HepG2 (cell line): ENCODE results near the gene TSGA10. TPM values are rescaled to one million over a fixed set of nuclear protein-coding genes. Genes with fewer than 3 reads are reported as not detected.

ENCODE experiments used
- AGO2 ChIP-seq: fragments of 200-400 bp; formaldehyde crosslinking; optimal IDR thresholded peaks from 2 replicates; pipeline ENCODE3; 2017; ENCODE audit warnings: mild to moderate bottlenecking, low read depth, low read length, moderate library complexity
- ATF7-NPFF ChIP-seq: sonication (generic); formaldehyde crosslinking; IDR thresholded peaks from 2 replicates; pipeline ENCODE4 v1.8.1; 2023; ENCODE audit warnings: mild to moderate bottlenecking, low read depth, missing genetic modification reagents, moderate library complexity
- CCDC6 ChIP-seq: sonication (generic); formaldehyde crosslinking; IDR thresholded peaks from 2 replicates; pipeline ENCODE4 v1.8.1; 2022; ENCODE audit warnings: mild to moderate bottlenecking, missing genetic modification reagents, moderate library complexity
- CEBPG ChIP-seq: IDR thresholded peaks from 2 replicates; pipeline ENCODE4 v1.6.1; 2016
- GTF3A ChIP-seq: sonication (generic); formaldehyde crosslinking; conservative IDR thresholded peaks from 2 replicates; pipeline ENCODE4 v1.4.0; 2020; ENCODE audit warnings: mild to moderate bottlenecking, missing genetic modification reagents
- MAFF ChIP-seq: IDR thresholded peaks from 2 replicates; pipeline ENCODE4 v1.6.1; 2011; ENCODE audit warnings: low read depth, low read length, improper control_type of control experiment
- MAZ ChIP-seq, 2 experiments: sonication (generic) in 1 of 2; formaldehyde crosslinking in 1 of 2; IDR thresholded peaks; 2 replicates each; pipeline versions ENCODE4 v1.5.0 to v1.6.1; 2012 to 2020; ENCODE audit warnings: low read depth in 2 of 2, mild to moderate bottlenecking in 2 of 2, borderline replicate concordance in 1 of 2, improper control_type of control experiment in 1 of 2, low read length in 1 of 2, missing genetic modification reagents in 1 of 2, moderate library complexity in 1 of 2
- NFE2L2 ChIP-seq: fragments of 150-350 bp; IDR thresholded peaks from 2 replicates; pipeline ENCODE4 v1.6.1; 2014; ENCODE audit warnings: low read length
- NR1H2 ChIP-seq: sonication (generic); formaldehyde crosslinking; IDR thresholded peaks from 2 replicates; pipeline ENCODE4 v1.8.1; 2022; ENCODE audit warnings: low read depth, missing genetic modification reagents, borderline replicate concordance
- SALL2 ChIP-seq: sonication (generic); formaldehyde crosslinking; IDR thresholded peaks from 2 replicates; pipeline ENCODE4 v1.8.1; 2023; ENCODE audit warnings: mild to moderate bottlenecking, missing genetic modification reagents, inconsistent platforms
- SIN3B ChIP-seq: fragments of 150-350 bp; IDR thresholded peaks from 2 replicates; pipeline ENCODE4 v1.6.1; 2014; ENCODE audit warnings: low read length
- ZNF605 ChIP-seq: sonication (generic); formaldehyde crosslinking; IDR thresholded peaks from 2 replicates; pipeline ENCODE4 v1.8.0; 2022; ENCODE audit warnings: mild to moderate bottlenecking, missing genetic modification reagents
- ZNF788 ChIP-seq: sonication (generic); formaldehyde crosslinking; IDR thresholded peaks from 2 replicates; pipeline ENCODE4 v1.5.0; 2020; ENCODE audit warnings: mild to moderate bottlenecking, missing genetic modification reagents, borderline replicate concordance
- polyA plus RNA-seq, 8 experiments: library from polyadenylated mRNA; depleted of rRNA in 3 of 8; stranded (reverse) in 7 of 8; unstranded in 1 of 8; fragments of >200 nt; fragmentation: Illumina TruSeq in 4 of 8; extraction: Trizol in 4 of 8; gene quantifications; 2 replicates each; pipeline versions ENCODE4 v1.2.1 to v1.2.3, GENCODE V29; 2011 to 2016; ENCODE audit warnings: low read depth in 4 of 8, missing spikeins in 1 of 8, mixed read lengths in 1 of 8; ENCODE audit not compliant: insufficient read depth in 1 of 8
- total RNA-seq, 5 experiments: library from RNA; depleted of rRNA; stranded (reverse); fragments of >200 nt; fragmentation: Illumina TruSeq; extraction: Trizol; gene quantifications; 2 replicates each; pipeline ENCODE4 v1.2.3, GENCODE V29; 2016; ENCODE audit warnings: low read depth in 1 of 5
- TF ChIP-seq, protein P1 (sequence below): sonication (generic); formaldehyde crosslinking; IDR thresholded peaks from 2 replicates; pipeline ENCODE4 v1.4.0; 2020; ENCODE audit warnings: missing genetic modification reagents
- TF ChIP-seq, protein P2 (sequence below): sonication (generic); formaldehyde crosslinking; IDR thresholded peaks from 2 replicates; pipeline ENCODE4 v1.5.0; 2020; ENCODE audit warnings: mild to moderate bottlenecking, missing genetic modification reagents, borderline replicate concordance
- TF ChIP-seq, protein P3 (sequence below): sonication (generic); formaldehyde crosslinking; IDR thresholded peaks from 2 replicates; pipeline ENCODE4 v1.4.0; 2020; ENCODE audit warnings: mild to moderate bottlenecking, missing genetic modification reagents
- TF ChIP-seq, protein P4 (sequence below): sonication (generic); formaldehyde crosslinking; IDR thresholded peaks from 2 replicates; pipeline ENCODE4 v1.5.0; 2020; ENCODE audit warnings: missing genetic modification reagents, mild to moderate bottlenecking, borderline replicate concordance

Gene TSGA10
- total and polyA plus RNA-seq, 2 of the 13 experiments (the other 11 are each of a cell fraction or from before 2014, with no cell fraction given) = 4.7 to 13.1 TPM

DNA sequence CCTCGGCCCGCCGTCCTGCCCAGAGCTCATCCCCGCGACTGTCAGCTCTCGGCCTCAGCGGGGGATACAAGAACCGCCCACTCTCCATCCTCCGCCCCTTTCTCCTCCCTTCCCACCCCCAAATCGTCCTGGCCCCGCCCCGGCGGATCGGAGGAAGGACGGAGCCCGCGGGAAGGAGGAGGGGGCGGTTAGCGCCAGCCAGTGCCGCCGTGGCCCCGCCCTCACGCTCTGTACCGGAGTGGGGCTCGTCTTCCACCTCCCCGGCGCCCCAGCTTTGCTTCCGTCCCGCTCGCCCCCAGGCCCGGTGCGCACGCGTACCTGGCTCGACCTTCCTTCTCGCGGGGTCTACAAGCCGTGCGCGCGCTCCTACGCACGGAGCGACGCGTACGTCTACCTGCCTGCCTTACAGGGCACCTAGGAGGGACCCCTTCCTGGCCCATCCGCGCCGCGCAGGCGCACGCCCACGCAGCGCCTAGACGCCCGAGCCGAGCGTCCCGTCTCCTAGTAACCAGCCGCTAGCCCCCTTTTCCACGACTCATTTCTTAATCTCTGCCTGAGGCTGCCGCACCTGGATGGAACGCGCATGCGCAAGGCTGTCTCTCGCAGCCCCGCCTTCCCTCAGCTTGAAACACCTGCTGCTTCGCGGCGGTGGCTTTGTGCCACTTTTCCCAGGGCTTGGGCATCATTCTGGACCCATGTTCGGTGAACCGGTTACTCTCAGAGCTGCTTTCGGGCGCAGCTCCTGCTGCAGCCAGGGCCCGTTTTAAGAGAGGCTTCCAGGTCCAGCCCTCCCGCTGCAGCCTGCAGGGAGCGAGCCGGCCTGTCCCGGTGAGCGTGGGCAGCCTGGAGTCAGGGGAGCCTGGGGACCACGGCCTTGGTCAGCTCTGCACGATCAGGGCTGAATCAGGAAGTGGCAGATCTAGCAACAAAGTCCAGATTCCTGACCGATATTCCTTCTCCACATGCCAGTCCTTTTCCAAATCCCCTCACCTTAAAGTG is 13.3 kb downstream of the TSGA10 start, which contains the start of gene C2orf15 (continued):
- TF ChIP-seq ATF7-NPFF (CRISPR knock-in tag) (no peak; the same call in 1 of the 2 replicates), ZNF605 (CRISPR knock-in tag) (peak; percentile 71; the same call in 1 of the 2 replicates), CCDC6 (CRISPR knock-in tag) (peak; percentile 49), GTF3A (CRISPR knock-in tag) (0 out of 2 replicates have a peak, but pooled peaks have one; percentile 64), SALL2 (CRISPR knock-in tag) (peak; percentile 88; the same call in 1 of the 2 replicates), MAZ (IDR thresholded peaks at IDR 0.05; ENCODE audit: borderline replicate concordance, low read depth, low read length) (peak; percentile 92), MAZ (CRISPR knock-in tag; IDR thresholded peaks at IDR 0.05; ENCODE audit: low read depth) (peak; percentile 95), NR1H2 (CRISPR knock-in tag) (peak; percentile 31; the same call in 1 of the 2 replicates), CEBPG (peak; percentile 39), AGO2 (peak; percentile 85), MAFF (no peak), NFE2L2 (no peak), SIN3B (0 out of 2 replicates have a peak, but pooled peaks have one; percentile 18), ZNF788 (CRISPR knock-in tag) (peak; percentile 15; the same call in 1 of the 2 replicates)
- TF ChIP-seq, protein P1, sequence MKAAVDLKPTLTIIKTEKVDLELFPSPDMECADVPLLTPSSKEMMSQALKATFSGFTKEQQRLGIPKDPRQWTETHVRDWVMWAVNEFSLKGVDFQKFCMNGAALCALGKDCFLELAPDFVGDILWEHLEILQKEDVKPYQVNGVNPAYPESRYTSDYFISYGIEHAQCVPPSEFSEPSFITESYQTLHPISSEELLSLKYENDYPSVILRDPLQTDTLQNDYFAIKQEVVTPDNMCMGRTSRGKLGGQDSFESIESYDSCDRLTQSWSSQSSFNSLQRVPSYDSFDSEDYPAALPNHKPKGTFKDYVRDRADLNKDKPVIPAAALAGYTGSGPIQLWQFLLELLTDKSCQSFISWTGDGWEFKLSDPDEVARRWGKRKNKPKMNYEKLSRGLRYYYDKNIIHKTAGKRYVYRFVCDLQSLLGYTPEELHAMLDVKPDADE (CRISPR knock-in tag) = no peak
- TF ChIP-seq, protein P2, sequence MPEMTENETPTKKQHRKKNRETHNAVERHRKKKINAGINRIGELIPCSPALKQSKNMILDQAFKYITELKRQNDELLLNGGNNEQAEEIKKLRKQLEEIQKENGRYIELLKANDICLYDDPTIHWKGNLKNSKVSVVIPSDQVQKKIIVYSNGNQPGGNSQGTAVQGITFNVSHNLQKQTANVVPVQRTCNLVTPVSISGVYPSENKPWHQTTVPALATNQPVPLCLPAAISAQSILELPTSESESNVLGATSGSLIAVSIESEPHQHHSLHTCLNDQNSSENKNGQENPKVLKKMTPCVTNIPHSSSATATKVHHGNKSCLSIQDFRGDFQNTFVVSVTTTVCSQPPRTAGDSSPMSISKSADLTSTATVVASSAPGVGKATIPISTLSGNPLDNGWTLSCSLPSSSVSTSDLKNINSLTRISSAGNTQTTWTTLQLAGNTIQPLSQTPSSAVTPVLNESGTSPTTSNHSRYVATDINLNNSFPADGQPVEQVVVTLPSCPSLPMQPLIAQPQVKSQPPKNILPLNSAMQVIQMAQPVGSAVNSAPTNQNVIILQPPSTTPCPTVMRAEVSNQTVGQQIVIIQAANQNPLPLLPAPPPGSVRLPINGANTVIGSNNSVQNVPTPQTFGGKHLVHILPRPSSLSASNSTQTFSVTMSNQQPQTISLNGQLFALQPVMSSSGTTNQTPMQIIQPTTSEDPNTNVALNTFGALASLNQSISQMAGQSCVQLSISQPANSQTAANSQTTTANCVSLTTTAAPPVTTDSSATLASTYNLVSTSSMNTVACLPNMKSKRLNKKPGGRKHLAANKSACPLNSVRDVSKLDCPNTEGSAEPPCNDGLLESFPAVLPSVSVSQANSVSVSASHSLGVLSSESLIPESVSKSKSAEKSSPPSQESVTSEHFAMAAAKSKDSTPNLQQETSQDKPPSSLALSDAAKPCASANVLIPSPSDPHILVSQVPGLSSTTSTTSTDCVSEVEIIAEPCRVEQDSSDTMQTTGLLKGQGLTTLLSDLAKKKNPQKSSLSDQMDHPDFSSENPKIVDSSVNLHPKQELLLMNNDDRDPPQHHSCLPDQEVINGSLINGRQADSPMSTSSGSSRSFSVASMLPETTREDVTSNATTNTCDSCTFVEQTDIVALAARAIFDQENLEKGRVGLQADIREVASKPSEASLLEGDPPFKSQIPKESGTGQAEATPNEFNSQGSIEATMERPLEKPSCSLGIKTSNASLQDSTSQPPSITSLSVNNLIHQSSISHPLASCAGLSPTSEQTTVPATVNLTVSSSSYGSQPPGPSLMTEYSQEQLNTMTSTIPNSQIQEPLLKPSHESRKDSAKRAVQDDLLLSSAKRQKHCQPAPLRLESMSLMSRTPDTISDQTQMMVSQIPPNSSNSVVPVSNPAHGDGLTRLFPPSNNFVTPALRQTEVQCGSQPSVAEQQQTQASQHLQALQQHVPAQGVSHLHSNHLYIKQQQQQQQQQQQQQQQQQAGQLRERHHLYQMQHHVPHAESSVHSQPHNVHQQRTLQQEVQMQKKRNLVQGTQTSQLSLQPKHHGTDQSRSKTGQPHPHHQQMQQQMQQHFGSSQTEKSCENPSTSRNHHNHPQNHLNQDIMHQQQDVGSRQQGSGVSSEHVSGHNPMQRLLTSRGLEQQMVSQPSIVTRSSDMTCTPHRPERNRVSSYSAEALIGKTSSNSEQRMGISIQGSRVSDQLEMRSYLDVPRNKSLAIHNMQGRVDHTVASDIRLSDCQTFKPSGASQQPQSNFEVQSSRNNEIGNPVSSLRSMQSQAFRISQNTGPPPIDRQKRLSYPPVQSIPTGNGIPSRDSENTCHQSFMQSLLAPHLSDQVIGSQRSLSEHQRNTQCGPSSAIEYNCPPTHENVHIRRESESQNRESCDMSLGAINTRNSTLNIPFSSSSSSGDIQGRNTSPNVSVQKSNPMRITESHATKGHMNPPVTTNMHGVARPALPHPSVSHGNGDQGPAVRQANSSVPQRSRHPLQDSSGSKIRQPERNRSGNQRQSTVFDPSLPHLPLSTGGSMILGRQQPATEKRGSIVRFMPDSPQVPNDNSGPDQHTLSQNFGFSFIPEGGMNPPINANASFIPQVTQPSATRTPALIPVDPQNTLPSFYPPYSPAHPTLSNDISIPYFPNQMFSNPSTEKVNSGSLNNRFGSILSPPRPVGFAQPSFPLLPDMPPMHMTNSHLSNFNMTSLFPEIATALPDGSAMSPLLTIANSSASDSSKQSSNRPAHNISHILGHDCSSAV = peak; percentile 90; the same call in 1 of the 2 replicates
- TF ChIP-seq, protein P3, sequence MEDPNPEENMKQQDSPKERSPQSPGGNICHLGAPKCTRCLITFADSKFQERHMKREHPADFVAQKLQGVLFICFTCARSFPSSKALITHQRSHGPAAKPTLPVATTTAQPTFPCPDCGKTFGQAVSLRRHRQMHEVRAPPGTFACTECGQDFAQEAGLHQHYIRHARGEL (CRISPR knock-in tag) = no peak
- TF ChIP-seq, protein P4, sequence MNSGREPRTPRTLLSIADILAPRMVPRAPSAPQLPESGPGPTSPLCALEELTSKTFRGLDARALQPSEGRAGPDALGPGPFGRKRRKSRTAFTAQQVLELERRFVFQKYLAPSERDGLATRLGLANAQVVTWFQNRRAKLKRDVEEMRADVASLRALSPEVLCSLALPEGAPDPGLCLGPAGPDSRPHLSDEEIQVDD (CRISPR knock-in tag) = no peak; the same call in 1 of the 2 replicates
